Adrenal gland (tissue), 19 donors: ENCODE data around the gene FGF3. TPM values are rescaled to one million over a fixed set of nuclear protein-coding genes. Genes with fewer than 3 reads are reported as not detected.

Experiments used
- DNase-seq, 7 donors: peaks; one replicate each; pipeline ENCODE4 v3.0.0-alpha.2; 2019 to 2020
- H3K27ac ChIP-seq, 5 donors: fragments of 200-600 bp; sonication (generic) in 4 of 5; 1 replicate in 3 of 5; 2 replicates in 2 of 5; pipeline versions ENCODE4 v1.5.1 to v1.8.0; 2016 to 2020; ENCODE audit warnings: mild to moderate bottlenecking in 1 of 5
- H3K27me3 ChIP-seq: fragments of 200-600 bp; 2 replicates; pipeline ENCODE4 v1.8.0; 2021
- H3K36me3 ChIP-seq, 2 donors: fragments of 200-600 bp; replicated peaks in 1 of 2; 1 replicate in 1 of 2; 2 replicates in 1 of 2; pipeline versions ENCODE4 v1.5.1 to v1.8.0; 2018 to 2022
- H3K4me1 ChIP-seq, 2 donors: fragments of 200-600 bp; replicated peaks in 1 of 2; 1 replicate in 1 of 2; 2 replicates in 1 of 2; pipeline versions ENCODE4 v1.5.1 to v1.8.0; 2018 to 2021
- H3K4me3 ChIP-seq, 4 donors: fragments of 200-600 bp; sonication (generic) in 3 of 4; one replicate each; pipeline ENCODE4 v1.5.1; 2016 to 2018
- H3K9me3 ChIP-seq, 3 donors: fragments of 200-600 bp; sonication (generic) in 1 of 3; replicated peaks in 1 of 3; 1 replicate in 2 of 3; 2 replicates in 1 of 3; pipeline versions ENCODE4 v1.5.1 to v1.8.0; 2016 to 2021
- POLR2A ChIP-seq, 2 donors: fragments of 450-650 bp; IDR thresholded peaks; one replicate each; pipeline ENCODE4 v1.6.1; 2017; ENCODE audit warnings: antibody characterized with exemption in 2 of 2, mild to moderate bottlenecking in 2 of 2, moderate library complexity in 1 of 2
- WGBS, 4 donors: extraction: QIAGEN DNeasy Blood & Tissue Kit in 2 of 4; methylation state at CpG; one replicate each; pipeline versions ENCODE4 v1.1.5 to v1.1.7; 2013 to 2017; 5-methylcytosine and 5-hydroxymethylcytosine counted together
- intact Hi-C, 2 donors: fragments of 100-400 bp; cut with DNase I; formaldehyde crosslinking; loops; one replicate each; pipeline versions ENCODE4 v1.14.1 to v1.15.0; 2022 to 2023
- long read RNA-seq, 10 donors: library from polyadenylated mRNA in 3 of 10; unstranded in 2 of 10; stranded (forward) in 1 of 10; transcript quantifications; one replicate each; pipeline ENCODE4 v2.0.0 and lab custom pipeline, GENCODE V29; 2021 to 2026
- polyA plus RNA-seq, 3 donors: library from polyadenylated mRNA; stranded (reverse); fragments of 200-250 nt in 2 of 3; fragments of 350-450 nt in 1 of 3; fragmentation: Illumina TruSeq in 1 of 3; extraction: RNeasy Lipid Tissue Mini Kit (QIAGEN cat#74804) in 1 of 3; gene quantifications; one replicate each; pipeline ENCODE4 v1.2.3, GENCODE V29; 2013 to 2014
- total RNA-seq, 9 donors: library from RNA; depleted of rRNA in 4 of 9; stranded (reverse); fragments of >200 nt in 4 of 9; fragments of 120-200 nt in 1 of 9; fragmentation: NEBNext Ultra II Directional in 1 of 9; extraction: Animal tissue kit (Norgen Biotek cat#: 25700) in 1 of 9; gene quantifications; one replicate each; pipeline versions ENCODE4 v1.1.0 to v1.2.4, GENCODE V29; 2013 to 2023
- TF ChIP-seq, protein P1 (sequence below), 6 experiments: fragments of 450-650 bp in 4 of 6; fragments of 200-600 bp in 2 of 6; sonication (generic) in 1 of 6; IDR thresholded peaks; 1 replicate in 5 of 6; 2 replicates in 1 of 6; pipeline versions ENCODE4 v1.5.1 to v1.8.0; 2016 to 2021; ENCODE audit warnings: antibody characterized with exemption in 6 of 6, mild to moderate bottlenecking in 2 of 6, moderate library complexity in 1 of 6
- donor health status: healthy with polysubstance abuse.
- donor health status: Bipolar disorder and iron deficiency.
- donor health status: DM: yes; HTN: yes; CAD: no.
- donor health status: DM: no; HTN: no; CAD: no.
- donor health status: DM: no; HTN: no; CAD: no.
- donor health status: DM: yes; HTN: yes; CAD: no.

Gene FGF3
- not detected for total RNA-seq
- polyA plus RNA-seq, result not detected
- long read RNA-seq, donor 1, result 0 reads
- long read RNA-seq, donor 2, result 0 reads
- long read RNA-seq, donor 3, result 0 reads
- long read RNA-seq, donor 4, result 0 reads
- long read RNA-seq, donor 5, result 0 reads
- long read RNA-seq, donor 6, result 0 reads
- long read RNA-seq, donor 7, result 0 reads
- long read RNA-seq, donor 8, result 0 reads
- long read RNA-seq, donor 9, result 0 reads
- long read RNA-seq, donor 10, result 0 reads

DNA sequence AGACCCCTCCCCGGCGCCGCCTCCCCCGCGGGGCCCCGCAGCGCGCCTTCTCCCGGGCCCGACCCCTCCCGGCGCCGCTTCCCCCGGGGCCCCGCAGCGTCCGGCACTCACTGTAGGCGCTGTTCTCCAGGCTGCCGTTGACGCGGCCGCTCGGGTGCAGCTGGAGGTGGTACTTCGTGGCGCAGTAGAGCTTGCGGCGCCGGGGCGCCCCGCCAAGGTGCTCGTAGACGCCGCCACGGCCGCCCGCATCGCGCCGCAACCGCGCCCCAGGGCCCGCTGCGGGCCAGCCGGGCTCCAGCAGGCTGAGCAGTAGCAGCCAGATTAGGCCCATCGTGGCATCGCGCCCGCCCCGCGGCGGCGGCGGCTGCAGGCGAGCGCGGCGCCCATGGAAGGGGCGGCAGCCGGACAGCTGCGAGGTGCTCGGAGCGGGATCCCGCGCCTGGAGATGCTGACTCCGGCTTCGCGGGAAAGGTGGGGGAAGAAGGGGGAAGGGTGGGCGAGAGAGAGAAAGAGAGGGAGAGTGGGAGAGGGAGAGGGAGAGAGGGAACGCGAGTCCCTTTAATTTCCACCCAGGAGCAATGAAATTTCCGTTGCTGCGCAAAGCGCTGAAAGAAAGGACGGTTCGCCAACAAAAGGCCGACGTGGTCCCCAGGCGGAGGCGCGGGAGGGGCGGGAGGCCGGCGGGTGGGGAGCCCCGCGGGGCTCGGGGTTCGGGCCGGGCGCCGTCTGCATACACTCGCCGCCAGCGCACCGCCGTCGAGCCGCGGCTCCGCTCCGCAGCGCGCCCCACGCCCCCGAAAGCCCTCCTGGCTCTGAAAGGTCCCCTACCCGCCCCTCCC, at the start of gene FGF3:
FGF3 (minus strand) TSS at position 814 of the 839 bp plus-strand sequence; CDS start at position 331, 483 bp downstream.
- 0 to 2% (median 1%) methylated on average over 11 to 103 of the region's 105 CpGs for WGBS, 4 donors
- TF ChIP-seq POLR2A (IDR thresholded peaks at IDR 0.05), result no peak
- TF ChIP-seq, protein P1, sequence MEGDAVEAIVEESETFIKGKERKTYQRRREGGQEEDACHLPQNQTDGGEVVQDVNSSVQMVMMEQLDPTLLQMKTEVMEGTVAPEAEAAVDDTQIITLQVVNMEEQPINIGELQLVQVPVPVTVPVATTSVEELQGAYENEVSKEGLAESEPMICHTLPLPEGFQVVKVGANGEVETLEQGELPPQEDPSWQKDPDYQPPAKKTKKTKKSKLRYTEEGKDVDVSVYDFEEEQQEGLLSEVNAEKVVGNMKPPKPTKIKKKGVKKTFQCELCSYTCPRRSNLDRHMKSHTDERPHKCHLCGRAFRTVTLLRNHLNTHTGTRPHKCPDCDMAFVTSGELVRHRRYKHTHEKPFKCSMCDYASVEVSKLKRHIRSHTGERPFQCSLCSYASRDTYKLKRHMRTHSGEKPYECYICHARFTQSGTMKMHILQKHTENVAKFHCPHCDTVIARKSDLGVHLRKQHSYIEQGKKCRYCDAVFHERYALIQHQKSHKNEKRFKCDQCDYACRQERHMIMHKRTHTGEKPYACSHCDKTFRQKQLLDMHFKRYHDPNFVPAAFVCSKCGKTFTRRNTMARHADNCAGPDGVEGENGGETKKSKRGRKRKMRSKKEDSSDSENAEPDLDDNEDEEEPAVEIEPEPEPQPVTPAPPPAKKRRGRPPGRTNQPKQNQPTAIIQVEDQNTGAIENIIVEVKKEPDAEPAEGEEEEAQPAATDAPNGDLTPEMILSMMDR (IDR thresholded peaks at IDR 0.05), result no peak

DNA sequence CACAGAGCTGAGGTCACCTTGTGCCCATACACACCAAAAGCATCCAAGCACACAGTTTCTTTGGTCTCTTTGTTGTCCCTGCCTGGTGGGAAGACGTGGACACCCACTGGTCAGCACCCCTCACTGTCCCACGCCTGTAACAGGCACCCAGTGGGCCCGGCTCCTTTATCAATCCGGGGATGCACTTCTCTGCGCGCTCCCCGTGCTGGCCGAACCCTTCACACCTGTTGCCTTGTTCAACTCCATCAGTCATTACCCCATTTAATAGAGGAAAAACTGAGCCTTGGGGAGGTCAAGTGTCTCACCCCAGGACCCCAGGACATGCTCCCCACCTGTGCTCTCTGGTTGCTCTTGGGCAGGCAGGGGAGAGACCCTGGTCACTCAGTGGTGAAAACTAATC, 49.7 kb upstream of the FGF3 start:
- DNase-seq, result peak in 1 of 7 donors; percentile 24

More for the DNA sequence above, at the start of gene FGF3:
- no peak within 1 kb of the TSS for H3K27ac ChIP-seq
- H3K4me3 ChIP-seq, result no peak within 1 kb of the TSS
- no peak for DNase-seq
- H3K9me3 ChIP-seq, result no peaks in the 10 kb centered on the region
- no peaks in the 10 kb centered on the region for H3K36me3 ChIP-seq
- intact Hi-C loops, result no loop called here
- H3K27me3 ChIP-seq, result peaks cover 58% of the 10 kb centered on the region
- no peaks in the 10 kb centered on the region for H3K4me1 ChIP-seq

DNA sequence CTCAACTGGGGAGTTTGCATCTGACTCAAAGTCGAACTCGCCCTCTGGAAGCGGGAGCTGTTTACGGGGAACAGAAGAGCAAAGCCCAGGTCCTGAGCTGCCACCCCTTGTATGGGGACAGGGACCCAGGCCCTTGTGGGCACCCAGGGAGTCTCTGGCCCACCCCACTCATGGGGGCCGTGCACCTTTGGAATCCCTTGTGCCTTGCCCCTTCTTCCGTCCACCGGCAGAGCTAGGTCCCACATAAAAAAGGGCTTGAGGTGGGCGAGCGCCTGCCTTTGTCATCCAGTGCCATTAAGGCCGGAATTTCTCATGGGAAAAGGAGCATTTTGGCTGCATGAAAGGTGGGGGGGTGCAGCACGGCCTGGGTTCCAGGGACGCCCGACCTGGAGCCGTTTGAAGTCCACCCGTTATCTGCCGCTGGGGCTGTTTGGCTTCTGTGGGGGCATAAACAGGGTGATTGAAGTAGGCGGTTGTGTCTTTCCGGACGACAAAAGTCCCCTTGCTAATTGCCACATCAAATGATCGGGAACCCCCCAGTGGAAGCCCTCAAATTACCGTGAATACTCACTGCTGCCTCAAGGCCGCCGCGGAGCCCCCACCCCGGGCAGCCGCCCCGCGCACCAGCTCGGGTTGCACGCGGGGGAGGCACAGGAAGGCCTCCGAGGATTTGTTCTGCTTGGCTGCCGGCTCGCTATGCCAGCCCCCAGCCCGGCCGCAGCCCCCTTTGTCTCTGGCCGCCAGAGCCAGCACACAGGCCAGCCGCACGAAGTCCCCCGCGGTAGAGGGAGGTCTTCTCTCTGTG, 49.0 kb upstream of the FGF3 start:
- TF ChIP-seq POLR2A (IDR thresholded peaks at IDR 0.05), result no peak
- TF ChIP-seq, protein P1 (IDR thresholded peaks at IDR 0.05), result no peak
- Histone ChIP-seq H3K4me1 (no peaks in the 10 kb centered on the region), H3K36me3 (no peaks in the 10 kb centered on the region), H3K27me3 (peaks cover 12% of the 10 kb centered on the region), H3K9me3 (no peaks in the 10 kb centered on the region), H3K4me3 (no peak overlapping the region), H3K27ac (no peak overlapping the region)
- intact Hi-C loops, result no loop called here
- no peak for DNase-seq
- 43 to 70% (median 51%) methylated on average over 17 to 41 of the region's 41 CpGs for WGBS, 4 donors

More for the DNA sequence above, 49.7 kb upstream of the FGF3 start:
- H3K27ac ChIP-seq, result no peak overlapping the region
- intact Hi-C loops, result no loop called here
- WGBS, 4 donors, result 80 to 92% (median 89%) methylated on average over 8 of the region's 8 CpGs
- no peaks in the 10 kb centered on the region for H3K9me3 ChIP-seq
- TF ChIP-seq, protein P1 (IDR thresholded peaks at IDR 0.05), result no peak
- no peak for TF ChIP-seq POLR2A (IDR thresholded peaks at IDR 0.05)
- no peaks in the 10 kb centered on the region for H3K36me3 ChIP-seq
- no peaks in the 10 kb centered on the region for H3K4me1 ChIP-seq
- peaks cover 12% of the 10 kb centered on the region for H3K27me3 ChIP-seq
- H3K4me3 ChIP-seq, result no peak overlapping the region
